HG03354 (cell line): ENCODE results near the gene FOXP4.

Experiments
- ATAC-seq: cut with Tn5 transposase; IDR thresholded peaks from one replicate; pipeline ENCODE4 v1.9.1; 2021; ENCODE audit warnings: mild to moderate bottlenecking; ENCODE audit not compliant: unreplicated experiment, poor library complexity, severe bottlenecking

Gene FOXP4

GRCh38 chr6:41545703-41546474 lies at the start of gene FOXP4:
Gene FOXP4 (plus strand): TSS chr6:41546381. CDS start chr6:41565761, 19,380 bp downstream.
- peak; percentile 81 for ATAC-seq

GRCh38 chr6:41497573-41497972 lies 48.6 kb upstream of the FOXP4 start:
- ATAC-seq = no peak

GRCh38 chr6:41497994-41498393 lies 48.2 kb upstream of the FOXP4 start:
- ATAC-seq = no peak

GRCh38 chr6:41498968-41499599 lies 47.1 kb upstream of the FOXP4 start:
- ATAC-seq = no peak

GRCh38 chr6:41500561-41500960 lies 45.6 kb upstream of the FOXP4 start:
- ATAC-seq = no peak

- no peak for ATAC-seq
Observed at GRCh38 chr6:41502566-41502916, 43.6 kb upstream of the FOXP4 start.

- ATAC-seq = no peak
Observed at GRCh38 chr6:41502917-41503671, 43.1 kb upstream of the FOXP4 start.

- peak; percentile 38 for ATAC-seq
Observed at GRCh38 chr6:41503827-41504465, 42.2 kb upstream of the FOXP4 start.

GRCh38 chr6:41504466-41505121 lies 41.6 kb upstream of the FOXP4 start:
- peak; percentile 11 for ATAC-seq

- peak; percentile 64 for ATAC-seq
Observed at GRCh38 chr6:41505122-41506049, 40.8 kb upstream of the FOXP4 start.

- ATAC-seq = no peak
Observed at GRCh38 chr6:41508479-41508878, 37.7 kb upstream of the FOXP4 start.

GRCh38 chr6:41509580-41509979 lies 36.6 kb upstream of the FOXP4 start:
- ATAC-seq = no peak

GRCh38 chr6:41511443-41512060 lies 34.6 kb upstream of the FOXP4 start:
- no peak for ATAC-seq

- no peak for ATAC-seq
Observed at GRCh38 chr6:41512146-41512701, 34.0 kb upstream of the FOXP4 start.

- ATAC-seq = no peak
Observed at GRCh38 chr6:41515995-41516394, 30.2 kb upstream of the FOXP4 start.

GRCh38 chr6:41518118-41518517 lies 28.1 kb upstream of the FOXP4 start:
- ATAC-seq = no peak

- no peak for ATAC-seq
Observed at GRCh38 chr6:41519305-41519744, 26.9 kb upstream of the FOXP4 start.
